ENCODE measurements around the gene SNORC.

Gene SNORC

GRCh38 chr2:232869138-232870017 is 686 bp upstream of the SNORC start:
- DNase-seq (ENCODE audit: low read depth in 2 of 2, low spot score in 1 of 2) = no peak

DNA sequence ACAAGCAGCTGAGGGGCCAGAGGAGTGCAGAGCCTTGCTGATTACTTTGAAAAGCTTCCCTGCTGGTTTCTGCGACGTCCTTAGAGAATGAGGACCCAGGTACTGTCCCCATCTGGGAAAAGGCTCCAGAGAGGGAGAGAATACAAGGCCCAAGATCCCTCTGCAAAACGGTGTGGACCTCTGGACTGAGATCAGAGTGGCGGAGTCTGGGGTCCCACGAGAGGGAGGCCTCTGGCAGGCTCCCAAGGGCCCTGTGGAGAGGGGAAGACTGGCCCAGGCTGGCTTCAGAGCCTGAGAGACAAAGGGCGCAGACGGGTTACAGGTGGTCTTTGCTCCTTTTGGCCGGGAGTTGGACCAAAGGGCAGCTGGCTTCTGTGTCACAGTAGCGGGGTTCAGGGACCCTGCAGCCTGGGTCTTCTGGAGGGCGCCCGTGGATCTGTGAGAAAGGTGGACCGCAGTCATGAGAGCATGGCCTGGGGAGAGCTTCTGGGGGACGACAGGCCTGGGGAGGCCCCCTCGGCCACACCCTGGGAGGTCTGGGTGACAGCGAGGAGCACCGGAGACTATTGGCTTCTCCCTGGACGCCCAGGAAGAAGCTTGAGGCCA is 805 bp downstream of the SNORC start:
- DNase-seq (ENCODE audit: low read depth in 2 of 2, low spot score in 1 of 2) = no peak

GRCh38 chr2:232871418-232871834 is 1.4 kb downstream of the SNORC start:
- no peak for DNase-seq (ENCODE audit: low read depth in 2 of 2, low spot score in 1 of 2)

DNA sequence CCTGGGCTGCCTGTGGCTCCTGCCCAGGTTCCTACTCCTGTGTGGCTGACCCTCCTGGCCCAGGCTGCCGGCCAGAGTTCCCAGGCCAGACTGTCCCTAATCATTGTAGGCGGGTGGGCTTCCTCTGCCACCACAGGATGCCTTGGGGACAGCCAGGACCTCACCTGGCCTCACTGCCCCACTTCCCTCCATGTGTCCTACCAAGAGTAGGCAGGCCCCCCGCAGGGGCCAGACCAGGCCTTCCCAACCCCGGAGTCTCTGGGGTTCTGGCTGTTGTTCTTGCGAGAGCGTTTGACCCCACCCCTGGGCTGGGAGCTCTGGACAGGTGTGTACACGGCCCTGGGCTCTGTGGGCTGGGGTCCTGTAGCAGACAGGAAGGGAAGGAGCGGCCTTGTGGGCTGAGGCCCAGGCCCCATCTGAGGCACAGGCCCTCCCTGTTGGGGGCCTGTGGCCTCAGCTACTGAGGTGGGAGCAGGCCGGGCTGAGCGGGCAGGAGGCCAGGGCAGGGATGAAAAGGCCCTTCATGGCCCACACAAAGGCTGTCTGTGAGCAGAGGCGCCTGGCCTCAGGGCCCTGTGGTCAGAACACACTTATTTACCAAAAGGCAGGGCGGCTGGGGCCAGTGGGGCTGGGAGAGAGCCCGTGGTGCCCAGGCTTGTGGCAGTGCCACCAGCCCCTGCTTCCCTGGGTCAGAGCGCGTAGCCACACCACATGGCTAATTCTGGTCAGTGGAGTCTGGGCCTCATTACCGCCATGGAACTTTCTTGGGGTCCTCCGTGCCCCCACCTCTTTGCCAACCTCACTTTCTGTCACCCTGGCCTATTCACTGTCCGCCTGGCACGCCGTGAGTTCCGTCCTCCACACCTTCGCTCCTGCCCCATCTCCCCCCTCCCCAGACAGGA is 2.0 kb downstream of the SNORC start:
- DNase-seq (ENCODE audit: low read depth in 2 of 2, low spot score in 1 of 2) = no peak

- no peak for DNase-seq (ENCODE audit: low read depth in 2 of 2, low spot score in 1 of 2)
Measured at GRCh38 chr2:232872826-232873225, 2.8 kb downstream of the SNORC start.

DNA sequence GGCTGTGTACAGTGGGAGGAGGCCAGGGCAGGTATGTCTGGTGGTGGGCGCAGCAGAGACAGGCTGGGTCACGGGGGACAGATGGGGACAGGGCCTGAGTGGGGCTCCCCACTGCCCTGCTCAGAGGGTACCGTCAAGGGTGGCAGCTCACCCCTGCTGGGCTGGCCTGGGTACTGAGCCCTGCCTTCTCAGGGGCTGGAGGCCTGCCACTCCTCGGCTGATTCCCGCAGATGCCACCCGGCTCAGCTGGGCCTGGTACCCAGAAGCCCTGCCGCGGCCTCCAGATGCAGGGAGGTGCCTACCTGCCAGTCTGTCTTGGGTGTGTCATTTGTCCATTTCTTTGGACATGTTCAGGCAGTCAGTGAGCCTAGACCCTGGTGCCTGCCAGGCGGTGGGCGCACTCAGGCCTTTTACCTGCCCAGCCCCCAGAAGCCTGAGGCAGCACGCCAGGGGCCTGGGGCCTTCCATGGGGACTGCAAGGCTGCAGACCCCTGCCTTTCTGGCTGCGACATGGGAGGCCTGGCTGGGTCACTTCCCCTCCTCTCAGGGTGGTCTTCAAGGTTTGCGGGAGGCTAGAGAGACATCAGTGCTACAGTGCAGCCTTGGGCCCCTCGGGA is 3.3 kb downstream of the SNORC start:
- no peak for DNase-seq (ENCODE audit: low read depth in 2 of 2, low spot score in 1 of 2)

DNA sequence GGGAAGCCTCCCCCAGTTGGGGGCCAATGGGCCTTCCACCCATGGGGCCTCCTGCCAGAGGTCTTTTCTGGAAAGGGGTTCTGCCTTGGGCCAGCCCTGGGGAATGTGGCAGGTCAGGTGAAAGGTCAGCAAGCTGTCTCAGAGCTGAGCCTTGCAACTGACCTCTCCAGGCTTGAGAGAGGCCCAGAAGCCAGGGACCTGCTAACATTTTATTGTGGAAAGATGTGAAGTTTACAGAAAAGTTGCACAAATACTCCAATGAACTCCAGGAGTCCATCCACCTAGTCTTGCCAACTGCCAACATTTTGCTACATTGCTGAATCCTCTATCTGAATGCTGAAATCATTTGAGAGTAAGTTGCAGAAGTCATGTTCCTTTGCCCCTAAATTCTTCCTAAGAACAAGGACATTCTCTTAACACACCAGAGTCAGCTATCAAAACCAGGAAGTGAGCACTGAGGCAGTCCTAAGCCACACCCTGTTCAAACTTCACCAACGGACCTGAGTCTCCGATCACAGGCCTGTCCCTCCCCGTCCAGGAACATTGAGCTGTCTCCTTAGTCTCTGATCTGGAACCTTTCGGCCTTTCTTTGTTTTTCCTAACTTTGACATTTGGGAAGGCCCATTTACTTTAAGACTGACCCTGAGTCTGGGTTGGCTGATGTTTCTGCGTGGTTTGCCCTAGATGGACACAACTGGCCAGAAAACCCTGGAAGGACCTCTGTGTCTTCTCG is 4.0 kb downstream of the SNORC start:
- no peak for DNase-seq (ENCODE audit: low read depth in 2 of 2, low spot score in 1 of 2)

- DNase-seq (ENCODE audit: low read depth in 2 of 2, low spot score in 1 of 2) = no peak
Measured at GRCh38 chr2:232874677-232875223, 4.7 kb downstream of the SNORC start.

DNA sequence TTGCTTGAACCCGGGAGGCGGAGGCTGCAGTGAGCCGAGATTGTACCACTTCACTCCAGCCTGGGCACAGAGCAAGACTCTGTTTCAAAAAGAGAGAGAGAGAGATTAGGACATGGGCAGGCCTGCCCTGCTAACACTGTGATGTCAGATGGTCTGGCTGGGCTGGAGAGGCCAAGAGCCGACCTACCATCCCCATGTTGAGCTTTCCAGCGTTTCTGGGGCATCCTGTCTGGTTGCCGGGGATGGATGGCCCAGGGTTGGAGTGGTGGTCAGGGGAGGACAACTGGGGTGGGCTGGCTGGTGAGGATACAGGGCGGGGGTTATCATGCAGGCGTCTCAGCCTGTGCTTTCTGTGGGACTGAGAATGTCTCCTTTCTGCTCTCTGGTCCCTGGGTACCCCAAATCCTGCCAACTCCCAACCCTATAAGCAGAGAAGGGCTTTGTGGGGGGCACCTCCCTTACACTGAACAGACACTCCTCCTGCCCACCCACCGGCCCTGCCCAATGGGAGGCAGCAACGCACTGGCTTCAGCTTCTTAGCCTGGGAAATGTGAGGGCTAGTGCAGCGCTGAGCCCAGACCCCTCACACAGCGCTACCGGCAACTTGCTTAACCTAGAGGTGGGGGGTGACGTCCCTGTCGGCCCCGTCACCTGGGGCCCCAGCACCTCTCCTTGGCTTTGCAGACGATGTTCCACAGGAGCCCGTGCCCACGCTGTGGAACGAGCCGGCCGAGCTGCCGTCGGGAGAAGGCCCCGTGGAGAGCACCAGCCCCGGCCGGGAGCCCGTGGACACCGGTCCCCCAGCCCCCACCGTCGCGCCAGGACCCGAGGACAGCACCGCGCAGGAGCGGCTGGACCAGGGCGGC is 5.4 kb downstream of the SNORC start:
- DNase-seq (ENCODE audit: low read depth in 2 of 2, low spot score in 1 of 2) = no peak

- no peak for DNase-seq (ENCODE audit: low read depth in 2 of 2, low spot score in 1 of 2)
Measured at GRCh38 chr2:232876161-232876977, 6.3 kb downstream of the SNORC start.

GRCh38 chr2:232876978-232877441 is 6.9 kb downstream of the SNORC start:
- no peak for DNase-seq (ENCODE audit: low read depth in 2 of 2, low spot score in 1 of 2)

GRCh38 chr2:232877940-232878511 is 8.0 kb downstream of the SNORC start:
- DNase-seq (ENCODE audit: low read depth in 2 of 2, low spot score in 1 of 2) = no peak

DNA sequence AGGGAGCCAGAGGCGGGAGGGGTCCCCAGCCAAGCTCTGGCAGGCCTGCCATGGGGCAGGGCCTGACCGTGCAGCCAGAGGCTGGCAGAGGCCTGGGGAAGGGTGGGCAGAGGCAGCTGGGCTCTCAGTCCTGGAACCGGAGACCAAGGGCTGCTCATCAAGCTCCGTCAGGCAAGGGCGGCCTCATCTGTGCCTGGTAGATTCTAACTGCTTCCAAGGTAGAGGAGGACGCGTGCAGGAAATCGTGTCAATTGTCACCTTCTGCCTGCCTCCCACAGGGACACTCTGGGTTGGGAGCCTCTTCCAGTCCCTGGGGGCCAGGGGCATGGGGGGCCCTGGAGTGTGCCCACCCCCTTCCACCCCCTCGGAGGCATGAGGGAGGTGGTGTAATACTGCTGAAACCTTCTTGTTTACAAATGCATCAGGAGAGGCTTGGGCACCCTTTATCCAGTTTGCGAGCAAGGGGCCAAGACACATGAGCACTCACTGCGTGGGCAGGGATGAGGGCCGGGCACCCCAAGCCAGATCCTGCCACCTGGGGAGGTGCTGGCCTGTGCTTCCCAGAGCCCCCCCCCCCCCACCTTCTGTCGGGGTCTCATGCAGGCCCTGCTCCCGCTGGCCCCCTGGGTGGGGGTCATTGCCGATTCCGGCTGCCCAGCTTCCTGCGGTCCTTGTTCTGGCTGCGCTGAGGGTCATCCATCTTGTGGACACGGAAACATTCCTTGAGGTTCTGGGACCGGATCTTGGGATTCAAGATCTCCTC is 9.0 kb downstream of the SNORC start:
- DNase-seq (ENCODE audit: low read depth in 2 of 2, low spot score in 1 of 2) = no peak

GRCh38 chr2:232879618-232880494 is 9.8 kb downstream of the SNORC start:
- DNase-seq (ENCODE audit: low read depth in 2 of 2, low spot score in 1 of 2) = no peak

- DNase-seq (ENCODE audit: low read depth in 2 of 2, low spot score in 1 of 2) = no peak
Measured at GRCh38 chr2:232880764-232881351, 10.8 kb downstream of the SNORC start.

GRCh38 chr2:232882085-232882484 is 12.0 kb downstream of the SNORC start:
- DNase-seq (ENCODE audit: low read depth in 2 of 2, low spot score in 1 of 2) = no peak

Measured in stimulated activated CD8-positive, alpha-beta memory T cell treated with anti-CD3 and anti-CD28 coated beads, Interleukin-4, amount 100 ng/mL, for 1 hour (primary cell).